IMR-90 (cell line): ENCODE data around the gene PDZD8. TPM values are rescaled to one million over a fixed set of nuclear protein-coding genes. Genes with fewer than 3 reads are reported as not detected.

ENCODE experiments used
- ATAC-seq: fragments of 200-7000 bp; cut with Tn5 transposase; 2 replicates; pipeline ENCODE4 v1.9.1; 2020; ENCODE audit warnings: low read depth, mild to moderate bottlenecking, moderate library complexity
- BruUV-seq: library from RNA; stranded (reverse); fragments of 400-500 nt; replicated peaks from 2 replicates; lab custom pipeline; 2021; lab: Mats Ljungman, UMichigan
- CTCF ChIA-PET: fragments of 300-600 bp; formaldehyde crosslinking; extraction: SDS; loops from one replicate; lab custom pipeline; 2021; ENCODE audit warnings: antibody characterized with exemption; lab: Yijun Ruan, JAX
- POLR2A ChIA-PET: fragments of 300-600 bp; sonication (Branson Sonifier 250); formaldehyde crosslinking; loops from one replicate; lab custom pipeline; 2022; ENCODE audit warnings: antibody characterized with exemption; ENCODE audit not compliant: unreplicated experiment; lab: Charles Lee
- DNase-seq: peaks from one replicate; pipeline ENCODE4 v3.0.0; 2013
- H2AFZ ChIP-seq: replicated peaks from 2 replicates; pipeline ENCODE3; 2013; ENCODE audit warnings: low read length, mild to moderate bottlenecking; ENCODE audit not compliant: poor library complexity
- H2AK5ac ChIP-seq: 2 replicates; pipeline ENCODE4 v1.6.1; 2013; ENCODE audit warnings: low read depth, low read length, inconsistent platforms
- H2AK9ac ChIP-seq: replicated peaks from 2 replicates; pipeline ENCODE3; 2013; ENCODE audit warnings: mild to moderate bottlenecking, low read depth, low read length, moderate library complexity; ENCODE audit not compliant: poor library complexity
- H2BK120ac ChIP-seq: 2 replicates; pipeline ENCODE4 v1.6.1; 2013; ENCODE audit warnings: low read depth, low read length, inconsistent platforms
- H2BK15ac ChIP-seq: 3 replicates; pipeline ENCODE4 v1.6.1; 2013; ENCODE audit warnings: low read depth, low read length, inconsistent platforms
- H2BK20ac ChIP-seq: 2 replicates; pipeline ENCODE4 v1.6.1; 2013; ENCODE audit warnings: low read depth, mild to moderate bottlenecking, inconsistent platforms, low read length, moderate library complexity
- H2BK5ac ChIP-seq: 2 replicates; pipeline ENCODE4 v1.6.1; 2013; ENCODE audit warnings: mild to moderate bottlenecking, low read depth, low read length, inconsistent platforms; ENCODE audit not compliant: poor library complexity, severe bottlenecking
- H3K14ac ChIP-seq: replicated peaks from 2 replicates; pipeline ENCODE4 v1.6.1; 2013; ENCODE audit warnings: low read depth, low read length, inconsistent platforms
- H3K18ac ChIP-seq: 2 replicates; pipeline ENCODE4 v1.6.1; 2013; ENCODE audit warnings: low read depth, low read length, control low read depth
- H3K23ac ChIP-seq: 2 replicates; pipeline ENCODE4 v1.6.1; 2013; ENCODE audit warnings: low read depth, low read length, inconsistent platforms
- H3K27ac ChIP-seq: 2 replicates; pipeline ENCODE4 v1.5.1; 2013; ENCODE audit warnings: mild to moderate bottlenecking, control low read depth, low read length; ENCODE audit not compliant: insufficient read depth
- H3K27me3 ChIP-seq: 2 replicates; pipeline ENCODE4 v1.6.1; 2013; ENCODE audit warnings: low read length; ENCODE audit not compliant: control insufficient read depth, insufficient read depth
- H3K36me3 ChIP-seq: 2 replicates; pipeline ENCODE4 v1.6.1; 2013; ENCODE audit warnings: low read length, mixed read lengths; ENCODE audit not compliant: control insufficient read depth, insufficient read depth
- H3K4ac ChIP-seq: 2 replicates; pipeline ENCODE4 v1.6.1; 2013; ENCODE audit warnings: low read depth, low read length, inconsistent platforms
- H3K4me1 ChIP-seq: 2 replicates; pipeline ENCODE4 v1.6.1; 2013; ENCODE audit warnings: low read length, mixed read lengths; ENCODE audit not compliant: control insufficient read depth, insufficient read depth
- H3K4me2 ChIP-seq: 2 replicates; pipeline ENCODE4 v1.6.1; 2013; ENCODE audit warnings: low read depth, mild to moderate bottlenecking, control low read depth, low read length, moderate library complexity
- H3K4me3 ChIP-seq: 2 replicates; pipeline ENCODE4 v1.5.1; 2013; ENCODE audit warnings: low read depth, mild to moderate bottlenecking, control low read depth, low read length, moderate library complexity; ENCODE audit not compliant: insufficient read depth
- H3K56ac ChIP-seq: 2 replicates; pipeline ENCODE4 v1.6.1; 2013; ENCODE audit warnings: low read length, inconsistent platforms; ENCODE audit not compliant: insufficient read depth; ENCODE audit errors: extremely low read depth
- H3K79me1 ChIP-seq, 2 experiments: 2 replicates each; pipeline ENCODE4 v1.6.1; 2013; ENCODE audit warnings: low read length in 2 of 2, inconsistent platforms in 1 of 2, low read depth in 1 of 2
- H3K9ac ChIP-seq: 2 replicates; pipeline ENCODE4 v1.6.1; 2013; ENCODE audit warnings: low read depth, low read length, control low read depth
- H3K9me1 ChIP-seq: 2 replicates; pipeline ENCODE4 v1.6.1; 2013; ENCODE audit warnings: low read length, inconsistent platforms; ENCODE audit not compliant: insufficient read depth
- H3K9me3 ChIP-seq: 2 replicates; pipeline ENCODE4 v1.6.1; 2013; ENCODE audit warnings: low read length; ENCODE audit not compliant: control insufficient read depth, insufficient read depth
- H4K20me1 ChIP-seq: 2 replicates; pipeline ENCODE4 v1.6.1; 2013; ENCODE audit warnings: low read length, inconsistent platforms; ENCODE audit not compliant: insufficient read depth
- H4K5ac ChIP-seq: 2 replicates; pipeline ENCODE4 v1.6.1; 2013; ENCODE audit warnings: mild to moderate bottlenecking, low read depth, low read length, control low read depth
- H4K8ac ChIP-seq, 2 experiments: 2 replicates each; pipeline ENCODE4 v1.6.1; 2013; ENCODE audit warnings: low read depth in 2 of 2, low read length in 2 of 2, control low read depth in 1 of 2, inconsistent platforms in 1 of 2
- H4K91ac ChIP-seq: 2 replicates; pipeline ENCODE4 v1.6.1; 2013; ENCODE audit warnings: low read depth, low read length, inconsistent platforms; ENCODE audit not compliant: insufficient read depth
- CHD1 ChIP-seq: IDR thresholded peaks from 2 replicates; pipeline ENCODE4 v1.6.1; 2012; ENCODE audit warnings: low read depth, low read length, improper control_type of control experiment
- MAFK ChIP-seq: IDR thresholded peaks from 2 replicates; pipeline ENCODE4 v1.6.1; 2012; ENCODE audit warnings: low read depth, low read length, improper control_type of control experiment
- SMC3 ChIP-seq: fragments of 150-350 bp; IDR thresholded peaks from 2 replicates; pipeline ENCODE4 v1.6.1; 2016; ENCODE audit warnings: low read depth, mild to moderate bottlenecking, antibody characterized with exemption, low read length, moderate library complexity
- WGBS, 2 experiments: methylation state at CpG; one replicate each; pipeline versions ENCODE4 v1.1.5 to v1.1.7; 2013; ENCODE audit warnings: missing lambda C conversion rate in 2 of 2; ENCODE audit not compliant: insufficient read length in 1 of 2; ENCODE audit errors: extremely low coverage in 2 of 2; 5-methylcytosine and 5-hydroxymethylcytosine counted together
- dilution Hi-C: fragments of 300-500 bp; cut with HindIII; formaldehyde crosslinking; loops from one replicate; pipeline ENCODE4 v1.14.3; 2018; ENCODE audit warnings: low sequenced_read_pairs; ENCODE audit not compliant: unreplicated experiment
- in situ Hi-C: fragments of 300-500 bp; cut with MboI; formaldehyde crosslinking; loops from 3 replicates; pipeline ENCODE4 v1.14.3; 2019; ENCODE audit warnings: low sequenced_read_pairs, inconsistent platforms, mixed read lengths
- intact Hi-C: fragments of 100-400 bp; cut with micrococcal nuclease; formaldehyde crosslinking; loops from 2 replicates; pipeline ENCODE4 v1.10.0; 2022
- polyA plus RNA-seq, 3 experiments: library from polyadenylated mRNA; depleted of rRNA; stranded (reverse); fragments of >200 nt; gene quantifications; 2 replicates each; pipeline ENCODE4 v1.2.3, GENCODE V29; 2012; ENCODE audit warnings: low replicate concordance in 1 of 3
- total RNA-seq: library from RNA; depleted of rRNA; stranded (reverse); fragments of >200 nt; gene quantifications from 2 replicates; pipeline ENCODE4 v1.2.3, GENCODE V29; 2012
- TF ChIP-seq, protein P1 (sequence below): fragments of 150-350 bp; IDR thresholded peaks from 2 replicates; pipeline ENCODE4 v1.6.1; 2016; ENCODE audit warnings: low read depth, mild to moderate bottlenecking, low read length, moderate library complexity, borderline replicate concordance

The PDZD8 gene
- total and polyA plus RNA-seq, 2 of the 4 experiments (the other 2 are of a cell fraction) = 11.3 to 20.4 TPM

DNA sequence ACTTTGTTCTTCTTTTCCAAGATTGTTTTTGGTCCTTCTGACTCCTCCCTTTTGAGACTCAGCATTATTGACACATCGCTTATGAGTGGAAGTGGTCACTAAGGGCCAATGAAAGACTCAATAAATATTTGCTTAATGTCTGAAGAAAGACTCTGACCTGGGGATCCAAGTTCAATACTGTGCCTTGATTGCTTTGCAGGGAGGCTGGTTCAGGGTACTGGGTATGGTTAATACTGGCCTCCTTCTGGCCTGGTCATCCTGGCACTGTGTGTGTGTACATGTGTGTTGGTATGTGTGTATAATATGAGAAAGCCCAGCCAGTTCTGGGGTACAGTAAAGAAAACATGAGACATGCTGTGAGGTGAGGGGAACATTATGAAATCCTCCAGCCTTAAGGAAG, 7.6 kb upstream of the PDZD8 start:
- dilution Hi-C loops (no loop called here), in situ Hi-C loops (no loop called here), intact Hi-C loops (no loop called here)
- Histone ChIP-seq H4K5ac (no peak overlapping the region), H3K4ac (no peak overlapping the region), H2BK120ac (no peak overlapping the region), H2AFZ (no peak overlapping the region), H2AK5ac (no peak overlapping the region), H3K27me3 (peaks cover 18% of the 10 kb centered on the region), H3K36me3 (no peaks in the 10 kb centered on the region), H3K79me1 (no peaks in the 10 kb centered on the region), H4K8ac (no peak overlapping the region), H3K56ac (no peak overlapping the region), H3K4me3 (no peak overlapping the region), H3K23ac (no peak overlapping the region), H3K9me3 (no peaks in the 10 kb centered on the region), H2BK15ac (no peak overlapping the region), H3K18ac (no peak overlapping the region), H2BK20ac (no peak overlapping the region), H3K4me2 (no peak overlapping the region), H3K4me1 (no peaks in the 10 kb centered on the region), H3K9me1 (no peaks in the 10 kb centered on the region), H3K9ac (no peak overlapping the region), H3K27ac (no peak overlapping the region), H3K14ac (no peak overlapping the region), H4K91ac (no peak overlapping the region), H2BK5ac (no peak overlapping the region), H2AK9ac (no peak overlapping the region), H4K20me1 (no peaks in the 10 kb centered on the region)
- no TSS peak for BruUV-seq
- DNase-seq (no peak), ATAC-seq (no peak)
- POLR2A ChIA-PET = no interaction called here
- CTCF ChIA-PET = no interaction called here
- WGBS, 2 experiments = no CpG with 5 or more reads among the region's 1 CpG
- TF ChIP-seq MAFK (no peak), CHD1 (no peak), SMC3 (no peak)
- TF ChIP-seq, protein P1, sequence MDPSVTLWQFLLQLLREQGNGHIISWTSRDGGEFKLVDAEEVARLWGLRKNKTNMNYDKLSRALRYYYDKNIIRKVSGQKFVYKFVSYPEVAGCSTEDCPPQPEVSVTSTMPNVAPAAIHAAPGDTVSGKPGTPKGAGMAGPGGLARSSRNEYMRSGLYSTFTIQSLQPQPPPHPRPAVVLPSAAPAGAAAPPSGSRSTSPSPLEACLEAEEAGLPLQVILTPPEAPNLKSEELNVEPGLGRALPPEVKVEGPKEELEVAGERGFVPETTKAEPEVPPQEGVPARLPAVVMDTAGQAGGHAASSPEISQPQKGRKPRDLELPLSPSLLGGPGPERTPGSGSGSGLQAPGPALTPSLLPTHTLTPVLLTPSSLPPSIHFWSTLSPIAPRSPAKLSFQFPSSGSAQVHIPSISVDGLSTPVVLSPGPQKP = no peak
